HG03460 (cell line): ENCODE results near the gene NOC4L.
A peak's percentile ranks its signal among the peaks of the same experiment; 100 is the strongest.
"Not testable (repeated sequence)": the region's sequence is repeated elsewhere in the genome, so short reads cannot be mapped to it uniquely, and the experiment has no call there.

Experiments
- ATAC-seq: cut with Tn5 transposase; IDR thresholded peaks from one replicate; pipeline ENCODE4 v1.9.1; 2021; ENCODE audit not compliant: unreplicated experiment

NOC4L gene

GRCh38 chr12:132180648-132181546, 36.6 kb downstream of the NOC4L start:
- ATAC-seq = no peak

GRCh38 chr12:132181570-132182200, 37.4 kb downstream of the NOC4L start:
- ATAC-seq = no peak

GRCh38 chr12:132182206-132182710, 38.0 kb downstream of the NOC4L start:
- no peak for ATAC-seq

- ATAC-seq = no peak
These were observed 38.6 kb downstream of the NOC4L start for GRCh38 chr12:132182711-132183365.

GRCh38 chr12:132185705-132186104, 41.4 kb downstream of the NOC4L start:
- no peak for ATAC-seq

- ATAC-seq = no peak
These were observed 42.1 kb downstream of the NOC4L start for GRCh38 chr12:132186208-132186856.

GRCh38 chr12:132186857-132187620, 42.8 kb downstream of the NOC4L start:
- no peak for ATAC-seq

- no peak for ATAC-seq
These were observed 43.6 kb downstream of the NOC4L start for GRCh38 chr12:132187646-132188450.

GRCh38 chr12:132188451-132188901, 44.2 kb downstream of the NOC4L start:
- no peak for ATAC-seq

- ATAC-seq = no peak
These were observed 44.7 kb downstream of the NOC4L start for GRCh38 chr12:132188916-132189325.

GRCh38 chr12:132189378-132190011, 45.2 kb downstream of the NOC4L start:
- peak; percentile 96 for ATAC-seq

- ATAC-seq = peak; percentile 13
These were observed 45.9 kb downstream of the NOC4L start for GRCh38 chr12:132190012-132190755.

GRCh38 chr12:132190834-132191500, 46.7 kb downstream of the NOC4L start:
- no peak for ATAC-seq

GRCh38 chr12:132191715-132192553, 47.7 kb downstream of the NOC4L start:
- ATAC-seq = no peak

GRCh38 chr12:132194056-132194455, 49.8 kb downstream of the NOC4L start:
- ATAC-seq = no peak

- no peak for ATAC-seq
These were observed 50.3 kb downstream of the NOC4L start for GRCh38 chr12:132194556-132194955.

- ATAC-seq = not testable (repeated sequence)
These were observed 51.0 kb downstream of the NOC4L start for GRCh38 chr12:132195242-132195641.
